ENCODE results near the gene SPIRE2.
"Not testable (repeated sequence)": the region's sequence is repeated elsewhere in the genome, so short reads cannot be mapped to it uniquely, and the experiment has no call there.

SPIRE2 gene

GRCh38 chr16:89906140-89907025 is 78.1 kb downstream of the SPIRE2 start:
- Histone ChIP-seq H3K27me3 (ENCODE audit: control insufficient read depth, insufficient read depth, low read length) (no peaks in the 10 kb centered on the region), H3K4me3 (ENCODE audit: low read length) (no peak overlapping the region), H3K4me2 (ENCODE audit: low read length) (no peak overlapping the region), H3K9me3 (replicated peaks; ENCODE audit: low read length) (no peaks in the 10 kb centered on the region), H3K4me1 (ENCODE audit: control insufficient read depth, insufficient read depth, low read length) (peaks cover 4% of the 10 kb centered on the region), H3K36me3 (ENCODE audit: insufficient read depth, low read length) (peaks cover 61% of the 10 kb centered on the region), H3K9ac (ENCODE audit: low read depth, low read length) (no peak overlapping the region)

GRCh38 chr16:89907055-89907814 is 79.0 kb downstream of the SPIRE2 start:
- H3K4me1 ChIP-seq (ENCODE audit: control insufficient read depth, insufficient read depth, low read length) = peaks cover 4% of the 10 kb centered on the region
- no peaks in the 10 kb centered on the region for H3K27me3 ChIP-seq (ENCODE audit: control insufficient read depth, insufficient read depth, low read length)
- no peak overlapping the region for H3K9ac ChIP-seq (ENCODE audit: low read depth, low read length)
- no peaks in the 10 kb centered on the region for H3K9me3 ChIP-seq (replicated peaks; ENCODE audit: low read length)
- no peak overlapping the region for H3K4me2 ChIP-seq (ENCODE audit: low read length)
- H3K36me3 ChIP-seq (ENCODE audit: insufficient read depth, low read length) = peaks cover 67% of the 10 kb centered on the region
- H3K4me3 ChIP-seq (ENCODE audit: low read length) = no peak overlapping the region

- Histone ChIP-seq H3K4me1 (ENCODE audit: control insufficient read depth, insufficient read depth, low read length) (peaks cover 4% of the 10 kb centered on the region), H3K9me3 (replicated peaks; ENCODE audit: low read length) (no peaks in the 10 kb centered on the region), H3K4me3 (ENCODE audit: low read length) (no peak overlapping the region), H3K4me2 (ENCODE audit: low read length) (no peak overlapping the region), H3K9ac (ENCODE audit: low read depth, low read length) (no peak overlapping the region), H3K27me3 (ENCODE audit: control insufficient read depth, insufficient read depth, low read length) (no peaks in the 10 kb centered on the region), H3K36me3 (ENCODE audit: insufficient read depth, low read length) (peaks cover 67% of the 10 kb centered on the region)
Measured at GRCh38 chr16:89908236-89908635, 80.0 kb downstream of the SPIRE2 start.

GRCh38 chr16:89909777-89910716 is 81.8 kb downstream of the SPIRE2 start:
- Histone ChIP-seq H3K4me1 (ENCODE audit: control insufficient read depth, insufficient read depth, low read length) (peaks cover 4% of the 10 kb centered on the region), H3K27me3 (ENCODE audit: control insufficient read depth, insufficient read depth, low read length) (no peaks in the 10 kb centered on the region), H3K9ac (ENCODE audit: low read depth, low read length) (no peak overlapping the region), H3K9me3 (replicated peaks; ENCODE audit: low read length) (no peaks in the 10 kb centered on the region), H3K4me2 (ENCODE audit: low read length) (no peak overlapping the region), H3K36me3 (ENCODE audit: insufficient read depth, low read length) (peaks cover 55% of the 10 kb centered on the region), H3K4me3 (ENCODE audit: low read length) (no peak overlapping the region)

- Histone ChIP-seq H3K9me3 (replicated peaks; ENCODE audit: low read length) (no peaks in the 10 kb centered on the region), H3K9ac (ENCODE audit: low read depth, low read length) (no peak overlapping the region), H3K36me3 (ENCODE audit: insufficient read depth, low read length) (peaks cover 48% of the 10 kb centered on the region), H3K4me2 (ENCODE audit: low read length) (no peak overlapping the region), H3K4me1 (ENCODE audit: control insufficient read depth, insufficient read depth, low read length) (peaks cover 4% of the 10 kb centered on the region), H3K4me3 (ENCODE audit: low read length) (no peak overlapping the region), H3K27me3 (ENCODE audit: control insufficient read depth, insufficient read depth, low read length) (no peaks in the 10 kb centered on the region)
Measured at GRCh38 chr16:89910717-89911354, 82.6 kb downstream of the SPIRE2 start.

- Histone ChIP-seq H3K36me3 (ENCODE audit: insufficient read depth, low read length) (peaks cover 43% of the 10 kb centered on the region), H3K9ac (ENCODE audit: low read depth, low read length) (no peak overlapping the region), H3K27me3 (ENCODE audit: control insufficient read depth, insufficient read depth, low read length) (no peaks in the 10 kb centered on the region), H3K4me1 (ENCODE audit: control insufficient read depth, insufficient read depth, low read length) (peaks cover 4% of the 10 kb centered on the region), H3K4me3 (ENCODE audit: low read length) (no peak overlapping the region), H3K9me3 (replicated peaks; ENCODE audit: low read length) (no peaks in the 10 kb centered on the region), H3K4me2 (ENCODE audit: low read length) (no peak overlapping the region)
Measured at GRCh38 chr16:89911375-89911774, 83.1 kb downstream of the SPIRE2 start.

- Histone ChIP-seq H3K27me3 (ENCODE audit: control insufficient read depth, insufficient read depth, low read length) (no peaks in the 10 kb centered on the region), H3K4me1 (ENCODE audit: control insufficient read depth, insufficient read depth, low read length) (peaks cover 4% of the 10 kb centered on the region), H3K4me3 (ENCODE audit: low read length) (no peak overlapping the region), H3K36me3 (ENCODE audit: insufficient read depth, low read length) (peaks cover 36% of the 10 kb centered on the region), H3K9me3 (replicated peaks; ENCODE audit: low read length) (no peaks in the 10 kb centered on the region), H3K9ac (ENCODE audit: low read depth, low read length) (no peak overlapping the region), H3K4me2 (ENCODE audit: low read length) (no peak overlapping the region)
Measured at GRCh38 chr16:89912143-89912542, 83.9 kb downstream of the SPIRE2 start.

- Histone ChIP-seq H3K9ac (ENCODE audit: low read depth, low read length) (no peak overlapping the region), H3K4me1 (ENCODE audit: control insufficient read depth, insufficient read depth, low read length) (peaks cover 9% of the 10 kb centered on the region), H3K27me3 (ENCODE audit: control insufficient read depth, insufficient read depth, low read length) (no peaks in the 10 kb centered on the region), H3K36me3 (ENCODE audit: insufficient read depth, low read length) (peaks cover 36% of the 10 kb centered on the region), H3K4me3 (ENCODE audit: low read length) (no peak overlapping the region), H3K4me2 (ENCODE audit: low read length) (no peak overlapping the region), H3K9me3 (replicated peaks; ENCODE audit: low read length) (no peaks in the 10 kb centered on the region)
Measured at GRCh38 chr16:89912627-89913026, 84.4 kb downstream of the SPIRE2 start.

- no peaks in the 10 kb centered on the region for H3K27me3 ChIP-seq (ENCODE audit: control insufficient read depth, insufficient read depth, low read length)
- no peak overlapping the region for H3K4me3 ChIP-seq (ENCODE audit: low read length)
- H3K9me3 ChIP-seq (replicated peaks; ENCODE audit: low read length) = no peaks in the 10 kb centered on the region
- H3K36me3 ChIP-seq (ENCODE audit: insufficient read depth, low read length) = peaks cover 36% of the 10 kb centered on the region
- H3K4me2 ChIP-seq (ENCODE audit: low read length) = no peak overlapping the region
- H3K4me1 ChIP-seq (ENCODE audit: control insufficient read depth, insufficient read depth, low read length) = peaks cover 20% of the 10 kb centered on the region
- H3K9ac ChIP-seq (ENCODE audit: low read depth, low read length) = no peak overlapping the region
Measured at GRCh38 chr16:89913408-89914387, 85.4 kb downstream of the SPIRE2 start.

GRCh38 chr16:89914642-89915285 is 86.5 kb downstream of the SPIRE2 start:
- Histone ChIP-seq H3K36me3 (ENCODE audit: insufficient read depth, low read length) (peaks cover 27% of the 10 kb centered on the region), H3K4me1 (ENCODE audit: control insufficient read depth, insufficient read depth, low read length) (peaks cover 31% of the 10 kb centered on the region)
- H3K9me3 ChIP-seq (replicated peaks; ENCODE audit: low read length); H3K27me3 ChIP-seq (ENCODE audit: control insufficient read depth, insufficient read depth, low read length); H3K4me2 ChIP-seq (ENCODE audit: low read length); H3K9ac ChIP-seq (ENCODE audit: low read depth, low read length); H3K4me3 ChIP-seq (ENCODE audit: low read length): not testable (repeated sequence)

Data from skeletal muscle satellite cell (primary cell).